MM.1S (cell line): ENCODE measurements around the gene MTMR12.

Experiments used
- DNase-seq: peaks from one replicate; pipeline ENCODE4 v3.0.0-alpha.2; 2015
- H2AFZ ChIP-seq: fragments of 300-600 bp; sonication (generic); 2 replicates; pipeline ENCODE4 v1.6.0; 2016; ENCODE audit warnings: antibody characterized with exemption, low read length
- H3F3A ChIP-seq: fragments of 300-600 bp; sonication (generic); 2 replicates; pipeline ENCODE4 v1.6.1; 2016; ENCODE audit warnings: mild to moderate bottlenecking, antibody characterized with exemption, low read length, moderate library complexity, mixed read lengths; ENCODE audit not compliant: insufficient read depth
- H3K27ac ChIP-seq: fragments of 300-600 bp; sonication (generic); 2 replicates; pipeline ENCODE4 v1.5.1; 2016; ENCODE audit warnings: mild to moderate bottlenecking, low read length
- H3K27me3 ChIP-seq: fragments of 300-600 bp; sonication (generic); replicated peaks from 2 replicates; pipeline ENCODE4 v1.6.0; 2016; ENCODE audit warnings: low read length; ENCODE audit not compliant: insufficient read depth
- H3K36me3 ChIP-seq: fragments of 300-600 bp; sonication (generic); replicated peaks from 2 replicates; pipeline ENCODE4 v1.6.1; 2016; ENCODE audit warnings: mild to moderate bottlenecking, low read length, mixed read lengths; ENCODE audit not compliant: insufficient read depth
- H3K4me1 ChIP-seq: fragments of 300-600 bp; sonication (generic); 2 replicates; pipeline ENCODE4 v1.6.1; 2016; ENCODE audit warnings: low read length, mixed read lengths
- H3K4me2 ChIP-seq: fragments of 300-600 bp; sonication (generic); 2 replicates; pipeline ENCODE4 v1.6.0; 2016; ENCODE audit warnings: low read depth, low read length
- H3K4me3 ChIP-seq: fragments of 300-600 bp; sonication (generic); 2 replicates; pipeline ENCODE4 v1.5.1; 2016; ENCODE audit warnings: low read length, mixed read lengths
- H3K79me2 ChIP-seq: fragments of 300-600 bp; sonication (generic); 2 replicates; pipeline ENCODE4 v1.6.1; 2016; ENCODE audit warnings: mixed run types, low read length, mixed read lengths
- H3K9ac ChIP-seq: fragments of 300-600 bp; sonication (generic); 2 replicates; pipeline ENCODE4 v1.6.1; 2016; ENCODE audit warnings: low read length, mixed read lengths
- H3K9me2 ChIP-seq: fragments of 300-600 bp; sonication (generic); replicated peaks from 2 replicates; pipeline ENCODE4 v1.6.1; 2016; ENCODE audit warnings: mild to moderate bottlenecking, low read length, mixed read lengths; ENCODE audit not compliant: insufficient read depth
- H3K9me3 ChIP-seq: fragments of 300-600 bp; sonication (generic); replicated peaks from 2 replicates; pipeline ENCODE4 v1.6.1; 2016; ENCODE audit warnings: mild to moderate bottlenecking, low read length, mixed read lengths; ENCODE audit not compliant: insufficient read depth
- H4K20me1 ChIP-seq: fragments of 300-600 bp; sonication (generic); 2 replicates; pipeline ENCODE4 v1.6.1; 2016; ENCODE audit warnings: mild to moderate bottlenecking, low read length, moderate library complexity, mixed read lengths; ENCODE audit not compliant: insufficient read depth
- EZH2 ChIP-seq: fragments of 300-600 bp; sonication (generic); optimal IDR thresholded peaks from 2 replicates; pipeline ENCODE3; 2017; ENCODE audit warnings: low read depth, mild to moderate bottlenecking, antibody characterized with exemption, low read length, mixed read lengths
- EZH2phosphoT487 ChIP-seq: fragments of 300-600 bp; sonication (generic); IDR thresholded peaks from 2 replicates; pipeline ENCODE4 v1.6.1; 2018; ENCODE audit warnings: antibody characterized with exemption, low read length
- TF ChIP-seq, protein P1 (sequence below): fragments of 300-600 bp; sonication (generic); IDR thresholded peaks from 2 replicates; pipeline ENCODE4 v1.5.1; 2016; ENCODE audit warnings: antibody characterized with exemption, low read length, mixed read lengths

Gene MTMR12

DNA sequence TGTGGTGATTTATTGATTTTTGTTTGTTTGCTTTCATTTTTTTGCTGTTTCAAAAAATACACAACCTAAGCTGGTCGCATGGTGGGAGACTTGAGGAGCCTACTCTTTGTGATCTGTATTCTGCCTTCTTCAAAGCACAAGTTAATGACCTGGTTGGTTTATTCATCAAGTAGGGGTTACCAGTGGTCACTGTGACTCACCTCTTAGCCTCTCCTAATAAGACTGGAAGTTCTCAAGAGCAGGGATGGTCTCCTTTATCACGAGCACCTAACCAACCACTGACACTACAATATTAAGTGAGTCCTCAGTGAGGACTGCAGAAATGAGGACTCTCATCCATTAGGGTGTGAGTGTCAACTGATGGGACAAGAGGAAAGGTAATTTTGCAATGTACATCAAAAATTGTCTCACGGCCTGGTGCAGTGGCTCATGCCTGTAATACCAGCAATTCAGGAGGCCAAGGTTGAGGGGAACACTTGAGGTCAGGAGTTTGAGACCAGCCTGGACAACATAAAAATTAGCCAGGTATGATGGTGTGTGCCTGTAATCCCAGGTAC is 13.6 kb upstream of the MTMR12 start:
- no peaks in the 10 kb centered on the region for H4K20me1 ChIP-seq
- H3K4me1 ChIP-seq: peaks cover 20% of the 10 kb centered on the region
- peak overlapping the region; percentile 65; the same call in 1 of the 2 replicates for H3K27ac ChIP-seq
- H3F3A ChIP-seq: peaks cover 22% of the 10 kb centered on the region
- H3K9me2 ChIP-seq: no peaks in the 10 kb centered on the region
- peak overlapping the region; percentile 49; the same call in 1 of the 2 replicates for H3K4me2 ChIP-seq
- no peaks in the 10 kb centered on the region for H3K36me3 ChIP-seq
- TF ChIP-seq EZH2phosphoT487: no peak
- TF ChIP-seq, protein P1, sequence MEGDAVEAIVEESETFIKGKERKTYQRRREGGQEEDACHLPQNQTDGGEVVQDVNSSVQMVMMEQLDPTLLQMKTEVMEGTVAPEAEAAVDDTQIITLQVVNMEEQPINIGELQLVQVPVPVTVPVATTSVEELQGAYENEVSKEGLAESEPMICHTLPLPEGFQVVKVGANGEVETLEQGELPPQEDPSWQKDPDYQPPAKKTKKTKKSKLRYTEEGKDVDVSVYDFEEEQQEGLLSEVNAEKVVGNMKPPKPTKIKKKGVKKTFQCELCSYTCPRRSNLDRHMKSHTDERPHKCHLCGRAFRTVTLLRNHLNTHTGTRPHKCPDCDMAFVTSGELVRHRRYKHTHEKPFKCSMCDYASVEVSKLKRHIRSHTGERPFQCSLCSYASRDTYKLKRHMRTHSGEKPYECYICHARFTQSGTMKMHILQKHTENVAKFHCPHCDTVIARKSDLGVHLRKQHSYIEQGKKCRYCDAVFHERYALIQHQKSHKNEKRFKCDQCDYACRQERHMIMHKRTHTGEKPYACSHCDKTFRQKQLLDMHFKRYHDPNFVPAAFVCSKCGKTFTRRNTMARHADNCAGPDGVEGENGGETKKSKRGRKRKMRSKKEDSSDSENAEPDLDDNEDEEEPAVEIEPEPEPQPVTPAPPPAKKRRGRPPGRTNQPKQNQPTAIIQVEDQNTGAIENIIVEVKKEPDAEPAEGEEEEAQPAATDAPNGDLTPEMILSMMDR: no peak
- no peak for TF ChIP-seq EZH2
- no peak for DNase-seq
- no peaks in the 10 kb centered on the region for H3K27me3 ChIP-seq
- H3K9me3 ChIP-seq: no peaks in the 10 kb centered on the region
- H2AFZ ChIP-seq: peak overlapping the region; percentile 31
- H3K9ac ChIP-seq: peak overlapping the region; percentile 14; the same call in 1 of the 2 replicates
- H3K4me3 ChIP-seq: no peak overlapping the region; the same call in 1 of the 2 replicates
- no peaks in the 10 kb centered on the region for H3K79me2 ChIP-seq

DNA sequence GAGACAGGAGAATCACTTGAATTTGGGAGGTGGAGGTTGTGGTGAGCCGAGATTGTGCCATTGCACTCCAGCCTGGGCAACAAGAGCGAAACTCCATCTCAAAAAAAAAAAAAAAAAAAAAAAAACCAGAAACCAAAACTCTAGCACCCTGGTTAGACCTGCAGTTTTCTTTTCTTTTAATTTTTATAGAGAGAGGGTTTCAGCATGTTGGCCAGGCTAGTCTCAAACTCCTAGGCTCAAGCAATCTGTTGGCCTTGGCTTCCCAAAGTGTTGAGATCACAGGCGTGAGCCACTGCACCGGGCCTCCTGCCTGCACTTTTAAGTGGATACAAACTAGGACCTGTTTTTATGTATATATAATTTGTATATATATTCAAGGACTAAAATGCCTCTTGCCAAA is 12.9 kb upstream of the MTMR12 start:
- Histone ChIP-seq H3K27ac (peak overlapping the region; percentile 65; the same call in 1 of the 2 replicates), H3K9me3 (no peaks in the 10 kb centered on the region), H3K27me3 (no peaks in the 10 kb centered on the region), H3K4me2 (peak overlapping the region; percentile 56; the same call in 1 of the 2 replicates), H3K9ac (peak overlapping the region; percentile 14; the same call in 1 of the 2 replicates), H2AFZ (peak overlapping the region; percentile 31), H3K4me3 (no peak overlapping the region), H3K9me2 (no peaks in the 10 kb centered on the region), H4K20me1 (no peaks in the 10 kb centered on the region), H3K36me3 (no peaks in the 10 kb centered on the region), H3F3A (peaks cover 22% of the 10 kb centered on the region), H3K4me1 (peaks cover 20% of the 10 kb centered on the region), H3K79me2 (no peaks in the 10 kb centered on the region)
- DNase-seq: peak; percentile 59
- TF ChIP-seq EZH2phosphoT487 (no peak), EZH2 (no peak)
- TF ChIP-seq, protein P1: no peak

DNA sequence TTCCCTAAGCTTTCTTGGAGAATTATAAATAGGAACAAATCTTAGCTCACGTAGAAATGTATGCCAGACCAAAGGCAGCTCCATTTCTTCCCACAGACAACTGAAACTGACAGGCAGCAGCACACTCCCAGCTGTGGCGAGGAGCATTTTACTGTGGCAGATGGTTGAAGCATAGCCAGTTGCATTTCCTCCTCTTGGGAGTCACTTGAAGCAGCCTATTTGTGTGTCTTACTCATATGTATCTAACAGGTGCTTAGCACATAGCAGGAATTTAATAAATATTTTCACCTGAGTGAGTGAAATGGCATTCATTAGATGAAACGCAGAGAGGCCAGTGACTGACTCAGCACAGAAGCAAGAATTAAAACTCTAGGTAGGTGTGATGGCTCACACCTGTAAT is 12.3 kb upstream of the MTMR12 start:
- Histone ChIP-seq H3K4me2 (peak overlapping the region; percentile 56), H3K36me3 (no peaks in the 10 kb centered on the region), H3K9me3 (no peaks in the 10 kb centered on the region), H3K79me2 (no peaks in the 10 kb centered on the region), H2AFZ (no peak overlapping the region), H3K4me1 (peaks cover 20% of the 10 kb centered on the region), H3K27me3 (no peaks in the 10 kb centered on the region), H4K20me1 (no peaks in the 10 kb centered on the region), H3F3A (peaks cover 22% of the 10 kb centered on the region), H3K4me3 (peak overlapping the region; percentile 9; the same call in 1 of the 2 replicates), H3K9me2 (no peaks in the 10 kb centered on the region), H3K27ac (peak overlapping the region; percentile 65; the same call in 1 of the 2 replicates), H3K9ac (0 out of 2 replicates have a peak overlapping the region, but pooled peaks have one; percentile 3)
- DNase-seq: peak; percentile 83
- TF ChIP-seq, protein P1: no peak
- TF ChIP-seq EZH2phosphoT487: no peak
- no peak for TF ChIP-seq EZH2
